RWPE1 (cell line): ENCODE data around the gene SBNO2.

Experiments used
- CTCF ChIA-PET: fragments of 350-600 bp; sonication (Branson Sonifier 250); formaldehyde crosslinking; extraction: SDS; loops from one replicate; lab custom pipeline; 2021; lab: Yijun Ruan, JAX
- POLR2A ChIA-PET: fragments of 400-600 bp; formaldehyde crosslinking; extraction: SDS; loops from one replicate; lab custom pipeline; 2020; ENCODE audit warnings: antibody characterized with exemption; ENCODE audit not compliant: low non-redundant PET; lab: Yijun Ruan, JAX
- DNase-seq: peaks from one replicate; pipeline ENCODE4 v3.0.0; 2012; ENCODE audit warnings: low spot score
- H3K27ac ChIP-seq: fragments of 450-650 bp; 2 replicates; pipeline ENCODE4 v1.5.1; 2017
- CTCF ChIP-seq: fragments of 450-650 bp; conservative IDR thresholded peaks from 2 replicates; pipeline ENCODE4 v1.5.1; 2017; ENCODE audit warnings: low read depth, mild to moderate bottlenecking

SBNO2 gene

GRCh38 chr19:1089126-1089771 lies 84.8 kb downstream of the SBNO2 start:
- peak overlapping the region; percentile 84 for H3K27ac ChIP-seq
- no peak for TF ChIP-seq CTCF
- ChIA-PET POLR2A (no interaction called here), CTCF (no interaction called here)
- DNase-seq = no peak

- POLR2A ChIA-PET = no interaction called here
- no peak for TF ChIP-seq CTCF
- peak overlapping the region; percentile 84 for H3K27ac ChIP-seq
- DNase-seq = no peak
- CTCF ChIA-PET = no interaction called here
Observed at GRCh38 chr19:1088416-1089010, 85.6 kb downstream of the SBNO2 start.

- ChIA-PET POLR2A (no interaction called here), CTCF (no interaction called here)
- no peak for TF ChIP-seq CTCF
- no peak for DNase-seq
- H3K27ac ChIP-seq = peak overlapping the region; percentile 84
Observed at GRCh38 chr19:1087813-1088415, 86.2 kb downstream of the SBNO2 start.

GRCh38 chr19:1086613-1087012 lies 87.5 kb downstream of the SBNO2 start:
- ChIA-PET CTCF (interaction anchor here (0.7 kb wide), 1 partner anchor 16 kb away, joined by 4 read pairs; no protein-coding TSS in a partner anchor), POLR2A (interaction anchor here (0.6 kb wide), 1 partner anchor 24 kb away, joined by 3 read pairs; no protein-coding TSS in a partner anchor)
- TF ChIP-seq CTCF = no peak
- DNase-seq = no peak
- peak overlapping the region; percentile 84 for H3K27ac ChIP-seq

GRCh38 chr19:1085676-1086442 lies 88.2 kb downstream of the SBNO2 start:
- no peak for TF ChIP-seq CTCF
- POLR2A ChIA-PET = no interaction called here
- CTCF ChIA-PET = interaction anchor here (0.6 to 0.7 kb wide), 3 partner anchors 14 to 44 kb away, joined by 3 to 5 read pairs (median 4); no protein-coding TSS in a partner anchor
- no peak for DNase-seq
- peak overlapping the region; percentile 84 for H3K27ac ChIP-seq
